Prostate gland (tissue), 2 donors: ENCODE results near the gene PCDHGA4. TPM values are rescaled to one million over a fixed set of nuclear protein-coding genes. Genes with fewer than 3 reads are reported as not detected.
"Not testable (repeated sequence)": the region's sequence is repeated elsewhere in the genome, so short reads cannot be mapped to it uniquely, and the experiment has no call there.

ENCODE experiments used
- DNase-seq: peaks from one replicate; pipeline ENCODE4 v3.0.0-alpha.2; 2019; ENCODE audit warnings: low spot score
- H3K27ac ChIP-seq, 2 donors: fragments of 200-600 bp; sonication (generic); 2 replicates each; pipeline ENCODE4 v1.5.1; 2017 to 2019
- H3K27me3 ChIP-seq: fragments of 200-600 bp; sonication (generic); replicated peaks from 2 replicates; pipeline ENCODE4 v1.5.1; 2019; ENCODE audit not compliant: insufficient read depth
- H3K36me3 ChIP-seq, 2 donors: fragments of 200-600 bp; sonication (generic); 1 replicate in 1 of 2; 2 replicates in 1 of 2; pipeline versions ENCODE4 v1.5.1 to v1.8.1; 2017 to 2019
- H3K4me1 ChIP-seq: fragments of 200-600 bp; sonication (generic); replicated peaks from 2 replicates; pipeline ENCODE4 v1.5.1; 2019
- H3K4me3 ChIP-seq, 2 donors: fragments of 200-600 bp; sonication (generic); 2 replicates each; pipeline ENCODE4 v1.5.1; 2017 to 2019
- H3K9me3 ChIP-seq: fragments of 200-600 bp; sonication (generic); 2 replicates; pipeline ENCODE4 v1.5.1; 2017
- CTCF ChIP-seq, 4 experiments: fragments of 200-600 bp in 2 of 4; fragments of 450-650 bp in 2 of 4; sonication (generic) in 2 of 4; IDR thresholded peaks; 1 replicate in 3 of 4; 2 replicates in 1 of 4; pipeline ENCODE4 v1.5.1; 2016 to 2019; ENCODE audit warnings: antibody characterized with exemption in 4 of 4, mild to moderate bottlenecking in 2 of 4, moderate library complexity in 2 of 4
- POLR2A ChIP-seq: fragments of 450-650 bp; IDR thresholded peaks from one replicate; pipeline ENCODE4 v1.6.1; 2016; ENCODE audit warnings: antibody characterized with exemption, mild to moderate bottlenecking
- POLR2AphosphoS5 ChIP-seq: sonication (generic); formaldehyde crosslinking; IDR thresholded peaks from one replicate; pipeline ENCODE4 v1.6.1; 2017; ENCODE audit warnings: antibody characterized with exemption
- WGBS: methylation state at CpG from one replicate; pipeline ENCODE4 v1.1.5; 2018; 5-methylcytosine and 5-hydroxymethylcytosine counted together
- intact Hi-C: fragments of 100-400 bp; cut with DNase I; formaldehyde crosslinking; loops from one replicate; pipeline ENCODE4 v1.14.2; 2022
- total RNA-seq, 2 donors: library from RNA; depleted of rRNA; stranded (reverse); fragments of >200 nt; gene quantifications; one replicate each; pipeline ENCODE4 v1.1.0, GENCODE V29; 2016

The PCDHGA4 gene
- 10 to 100 TPM in 1 of 2 donors, 1 to 10 TPM in 1; 2.5 to 10.5 TPM for total RNA-seq

GRCh38 chr5:141354900-141355469 lies at the start of gene PCDHGA4:
PCDHGA4 (plus strand) TSS chr5:141355021; CDS start chr5:141355108, 87 bp downstream.
- no peak within 1 kb of the TSS for H3K4me3 ChIP-seq
- H3K27me3 ChIP-seq: peaks cover 3% of the 10 kb centered on the region

GRCh38 chr5:141306630-141307029 lies 48.2 kb upstream of the PCDHGA4 start:
- H3K27ac ChIP-seq: no peak overlapping the region
- H3K9me3 ChIP-seq: no peaks in the 10 kb centered on the region
- no peaks in the 10 kb centered on the region for H3K36me3 ChIP-seq
- intact Hi-C loops: no loop called here
- H3K27me3 ChIP-seq: no peaks in the 10 kb centered on the region
- no peak for DNase-seq
- H3K4me3 ChIP-seq: no peak overlapping the region
- no peaks in the 10 kb centered on the region for H3K4me1 ChIP-seq
- 92% methylated on average over 1 of the region's 1 CpG for WGBS
- TF ChIP-seq POLR2A (no peak), POLR2AphosphoS5 (no peak), CTCF (IDR thresholded peaks at IDR 0.05) (no peak)

More at GRCh38 chr5:141354900-141355469, at the start of gene PCDHGA4:
- Histone ChIP-seq H3K9me3 (no peaks in the 10 kb centered on the region), H3K36me3 (no peaks in the 10 kb centered on the region), H3K27ac (no peak within 1 kb of the TSS), H3K4me1 (no peaks in the 10 kb centered on the region)
- TF ChIP-seq CTCF (IDR thresholded peaks at IDR 0.05): peak in 1 of 4 experiments; percentile 32
- TF ChIP-seq POLR2A: no peak
- TF ChIP-seq POLR2AphosphoS5: no peak
- intact Hi-C loops: no loop called here
- no peak for DNase-seq
- 18% methylated on average over 29 of the region's 29 CpGs for WGBS

- DNase-seq: no peak
These were observed 41.1 kb upstream of the PCDHGA4 start for GRCh38 chr5:141313711-141314110.

GRCh38 chr5:141316963-141317362 lies 37.9 kb upstream of the PCDHGA4 start:
- intact Hi-C loops, H3K27me3 ChIP-seq, H3K4me1 ChIP-seq, H3K4me3 ChIP-seq, H3K27ac ChIP-seq, H3K36me3 ChIP-seq, DNase-seq: not testable (repeated sequence)
- peaks cover 12% of the 10 kb centered on the region for H3K9me3 ChIP-seq
- WGBS: 84% methylated on average over 4 of the region's 4 CpGs

More at GRCh38 chr5:141313711-141314110, 41.1 kb upstream of the PCDHGA4 start:
- TF ChIP-seq POLR2A (no peak), CTCF (IDR thresholded peaks at IDR 0.05) (no peak), POLR2AphosphoS5 (no peak)
- Histone ChIP-seq H3K4me1 (no peaks in the 10 kb centered on the region), H3K4me3 (no peak overlapping the region), H3K36me3 (no peaks in the 10 kb centered on the region), H3K9me3 (no peaks in the 10 kb centered on the region), H3K27ac (no peak overlapping the region), H3K27me3 (no peaks in the 10 kb centered on the region)
- intact Hi-C loops: no loop called here

GRCh38 chr5:141319202-141319601 lies 35.6 kb upstream of the PCDHGA4 start:
- H3K27me3 ChIP-seq: no peaks in the 10 kb centered on the region
- H3K4me3 ChIP-seq: no peak overlapping the region
- 99% methylated on average over 6 of the region's 6 CpGs for WGBS
- no peak for TF ChIP-seq POLR2A
- no peak for TF ChIP-seq CTCF (IDR thresholded peaks at IDR 0.05)
- TF ChIP-seq POLR2AphosphoS5: no peak
- no peak overlapping the region for H3K27ac ChIP-seq
- DNase-seq: no peak
- intact Hi-C loops: no loop called here
- H3K9me3 ChIP-seq: peaks cover 12% of the 10 kb centered on the region
- no peaks in the 10 kb centered on the region for H3K4me1 ChIP-seq
- H3K36me3 ChIP-seq: no peaks in the 10 kb centered on the region
